Measurements from ENCODE around the gene PSME4.
"Not testable (repeated sequence)": the region's sequence is repeated elsewhere in the genome, so short reads cannot be mapped to it uniquely, and the experiment has no call there.

The PSME4 gene

DNA sequence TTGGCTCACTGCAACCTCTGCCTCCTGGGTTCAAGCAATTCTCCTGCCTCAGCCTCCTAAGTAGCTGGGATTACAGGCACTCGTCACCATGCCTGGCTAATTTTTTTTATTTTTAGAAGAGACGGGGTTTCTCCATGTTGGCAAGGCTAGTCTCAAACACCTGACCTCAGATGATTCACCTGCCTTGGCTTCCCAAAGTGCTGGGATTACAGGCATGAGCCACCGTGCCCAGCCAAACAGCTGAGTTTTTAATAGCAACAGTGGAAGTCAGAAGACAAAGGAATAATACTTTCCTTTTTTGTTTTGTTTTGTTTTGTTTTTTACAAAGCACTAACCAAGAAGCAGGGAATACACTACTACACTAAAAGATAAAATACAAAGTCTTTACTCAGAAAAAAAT, 127.9 kb downstream of the PSME4 start:
- no peak for DNase-seq (ENCODE audit: low read depth)

DNA sequence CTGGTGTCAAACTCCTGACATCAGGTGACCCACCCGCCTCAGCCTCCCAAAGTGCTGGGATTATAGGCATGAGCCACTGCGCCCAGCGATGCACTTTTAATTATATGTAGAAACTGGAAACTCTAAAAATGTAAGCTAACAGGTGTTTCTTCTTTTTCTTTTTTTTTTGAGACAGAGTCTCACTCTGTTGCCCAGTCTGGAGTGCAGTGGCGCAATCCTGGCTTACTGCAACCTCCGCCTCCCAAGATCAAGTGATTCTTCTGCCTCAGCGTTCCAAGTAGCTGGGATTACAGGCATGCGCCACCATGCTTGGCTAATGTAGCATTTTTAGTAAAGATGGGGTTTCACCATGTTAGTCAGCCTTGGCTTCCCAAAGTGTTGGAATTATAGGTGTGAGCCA, 129.1 kb downstream of the PSME4 start:
- DNase-seq (ENCODE audit: low read depth) = not testable (repeated sequence)

DNA sequence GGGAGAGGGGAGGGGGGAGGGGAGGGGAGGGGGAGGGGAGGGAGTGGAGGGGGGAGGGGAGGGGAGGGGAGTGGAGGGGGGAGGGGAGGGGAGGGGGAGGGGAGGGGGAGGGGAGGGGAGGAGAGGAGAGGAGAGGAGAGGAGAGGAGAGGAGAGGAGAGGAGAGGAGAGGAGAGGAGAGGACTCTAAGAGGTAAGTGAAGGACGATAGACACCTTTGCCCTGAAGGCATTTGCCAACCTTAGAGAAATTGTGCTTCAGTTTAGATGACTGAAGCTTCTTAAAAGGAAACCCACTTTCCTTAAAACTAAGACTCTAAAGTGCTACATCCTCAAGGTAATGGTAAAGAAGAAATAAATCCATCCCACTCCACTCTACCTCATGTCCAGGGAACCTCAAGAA, 130.2 kb downstream of the PSME4 start:
- no peak for DNase-seq (ENCODE audit: low read depth)

DNA sequence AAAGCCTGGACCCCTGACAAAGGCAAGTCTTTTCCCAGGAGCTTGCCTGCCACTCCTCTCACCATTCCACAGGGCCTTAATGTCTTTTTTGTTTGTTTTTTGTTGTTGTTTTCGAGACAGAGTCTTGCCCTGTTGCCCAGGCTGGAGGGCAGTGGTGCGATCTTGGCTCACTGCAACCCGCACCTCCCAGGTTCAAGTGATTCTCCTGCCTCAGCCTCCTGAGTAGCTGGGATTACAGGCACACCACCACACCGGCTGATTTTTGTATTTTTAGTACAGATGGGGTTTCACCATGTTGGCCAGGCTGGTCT, 140.9 kb downstream of the PSME4 start:
- not testable (repeated sequence) for DNase-seq (ENCODE audit: low read depth)

DNA sequence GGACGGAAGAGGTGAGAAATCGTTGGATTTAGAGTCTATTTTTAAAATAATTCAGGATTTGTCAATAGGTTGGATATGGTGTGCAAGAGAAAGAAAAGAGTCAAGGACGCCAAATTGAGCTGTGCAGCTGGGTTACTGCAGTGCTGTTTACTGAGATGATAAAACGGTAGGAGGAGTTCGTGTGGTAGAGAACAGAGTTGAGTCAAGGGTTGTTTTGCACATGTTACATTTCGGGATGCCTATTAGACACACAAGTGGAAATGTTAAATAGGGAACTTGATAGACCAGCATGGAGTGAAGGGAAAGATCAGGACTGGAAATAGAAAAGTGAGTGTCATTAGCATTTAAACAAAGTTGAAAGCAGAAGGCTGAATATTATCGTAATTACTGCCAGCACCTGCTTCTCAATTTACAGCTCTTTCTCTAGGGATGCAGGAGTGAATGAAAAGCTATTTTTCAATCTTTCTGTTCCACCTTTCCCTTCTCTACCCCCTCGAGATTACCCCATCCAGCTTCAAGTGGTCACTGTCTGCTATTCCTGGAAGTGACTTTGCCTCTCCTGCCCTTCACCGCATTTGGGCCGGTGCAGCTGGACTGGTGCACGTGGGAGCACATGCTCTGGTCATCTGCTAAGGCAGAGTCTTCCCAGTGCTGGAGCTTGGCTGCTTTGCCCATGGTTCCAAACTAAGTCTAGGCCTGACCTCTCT, 141.4 kb downstream of the PSME4 start:
- DNase-seq (ENCODE audit: low read depth) = no peak

DNA sequence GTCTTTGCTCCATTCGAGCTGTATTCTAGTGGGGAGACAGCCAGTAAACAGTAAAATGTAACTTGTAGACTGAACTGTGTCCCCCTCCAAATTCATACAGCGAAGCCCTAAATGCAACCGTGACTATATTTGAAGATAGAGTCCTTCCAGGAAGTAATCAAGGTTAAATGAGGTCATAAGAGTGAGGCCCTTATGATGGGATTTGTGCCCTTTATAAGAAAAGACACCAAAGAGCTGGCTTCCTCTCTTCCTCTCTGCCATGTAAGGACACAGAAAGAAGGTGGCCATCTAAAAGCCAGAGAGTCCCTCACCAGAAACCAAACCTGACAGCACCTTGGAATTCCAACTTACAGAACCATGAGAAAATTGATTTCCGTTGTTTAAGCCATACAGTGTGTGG, 142.5 kb downstream of the PSME4 start:
- no peak for DNase-seq (ENCODE audit: low read depth)

DNA sequence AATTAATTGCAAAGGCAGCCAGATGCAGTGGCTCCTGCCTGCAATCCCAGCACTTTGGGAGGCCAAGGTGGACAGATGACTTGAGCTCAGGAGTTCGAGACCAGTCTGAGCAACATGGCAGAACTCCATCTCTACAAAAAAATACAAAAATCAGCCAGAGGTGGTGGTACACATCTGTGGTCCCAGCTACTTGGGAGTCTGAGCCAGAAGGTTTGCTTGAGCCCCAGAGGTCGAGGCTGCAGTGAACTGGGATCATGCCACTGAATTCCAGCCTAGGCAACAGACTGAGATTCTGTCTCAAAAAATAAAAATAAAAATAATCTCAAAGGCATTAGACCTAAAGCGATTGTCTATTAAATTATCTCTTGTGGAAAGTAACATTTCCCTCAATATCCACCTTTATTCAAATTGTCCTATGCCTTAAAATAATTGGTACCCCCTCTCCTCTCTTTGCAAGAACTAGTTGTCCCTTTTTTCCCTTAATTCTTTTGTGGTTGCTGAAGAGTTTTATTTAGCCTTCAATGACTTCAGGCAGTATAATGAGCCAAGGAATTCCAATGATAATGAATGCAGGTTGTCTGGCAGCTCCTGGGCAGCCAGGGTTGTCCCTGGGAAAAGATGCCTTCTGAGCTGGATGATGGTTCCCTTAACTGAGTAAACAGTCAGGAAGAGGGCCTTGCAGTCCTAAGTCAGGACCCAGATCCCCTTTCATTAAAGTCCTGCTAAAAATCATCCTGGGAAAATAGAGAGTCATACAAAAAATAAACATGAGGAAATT, 143.2 kb downstream of the PSME4 start:
- no peak for DNase-seq (ENCODE audit: low read depth)

DNA sequence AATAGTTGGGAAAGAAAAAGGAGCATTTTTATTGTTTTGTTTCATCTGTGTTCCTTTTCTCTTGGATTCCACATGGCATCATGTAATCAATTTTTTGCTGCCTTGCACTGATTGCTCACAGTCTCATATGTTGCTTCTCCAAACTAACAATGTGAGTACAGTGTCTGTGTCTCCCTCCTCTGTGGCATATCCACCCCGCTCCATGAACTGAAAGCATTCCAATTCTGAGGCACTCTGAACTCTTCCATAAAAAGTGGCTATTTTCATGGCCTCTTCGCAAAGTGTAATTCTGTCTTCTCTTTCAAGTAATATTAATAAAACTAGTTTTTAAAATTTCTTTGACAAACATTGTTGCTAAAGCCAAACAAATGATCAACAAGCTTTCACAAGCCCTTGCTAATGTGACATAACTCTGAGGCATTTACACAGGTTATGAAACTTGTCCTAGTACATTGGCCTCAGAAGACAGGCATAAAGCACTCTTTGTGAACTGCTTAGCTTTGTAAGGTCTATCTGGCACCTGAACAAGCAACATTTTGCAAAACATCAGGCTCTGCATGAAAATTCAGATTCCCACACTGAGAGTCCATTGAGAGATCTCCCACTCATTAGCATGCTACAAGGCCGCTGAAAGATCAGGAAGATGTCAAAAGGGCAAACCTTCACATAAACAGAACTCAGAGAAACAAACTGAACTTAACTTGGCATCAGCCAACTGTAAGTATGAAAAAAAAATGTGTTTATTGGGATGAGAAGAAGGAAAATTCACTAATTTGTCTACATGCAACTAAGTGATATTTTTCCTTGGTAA, 144.0 kb downstream of the PSME4 start:
- DNase-seq (ENCODE audit: low read depth) = no peak

DNA sequence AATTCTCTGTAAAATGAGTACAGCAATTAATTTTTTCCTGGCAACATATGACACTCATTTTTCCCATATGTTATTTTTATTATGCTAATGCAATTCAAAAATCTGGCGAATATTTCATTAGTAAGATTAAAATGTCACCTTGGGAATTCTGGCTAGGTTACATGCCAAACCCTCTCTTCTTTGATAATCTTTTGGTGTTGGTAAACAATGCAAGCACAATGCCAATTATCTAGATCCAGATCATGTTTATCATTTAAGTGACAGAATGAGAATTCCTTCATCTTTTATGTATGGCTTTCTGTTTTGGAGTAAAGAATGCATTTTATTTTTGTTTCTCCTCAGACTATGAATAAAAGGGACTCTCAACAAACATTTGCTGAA, 144.8 kb downstream of the PSME4 start:
- DNase-seq (ENCODE audit: low read depth) = no peak

DNA sequence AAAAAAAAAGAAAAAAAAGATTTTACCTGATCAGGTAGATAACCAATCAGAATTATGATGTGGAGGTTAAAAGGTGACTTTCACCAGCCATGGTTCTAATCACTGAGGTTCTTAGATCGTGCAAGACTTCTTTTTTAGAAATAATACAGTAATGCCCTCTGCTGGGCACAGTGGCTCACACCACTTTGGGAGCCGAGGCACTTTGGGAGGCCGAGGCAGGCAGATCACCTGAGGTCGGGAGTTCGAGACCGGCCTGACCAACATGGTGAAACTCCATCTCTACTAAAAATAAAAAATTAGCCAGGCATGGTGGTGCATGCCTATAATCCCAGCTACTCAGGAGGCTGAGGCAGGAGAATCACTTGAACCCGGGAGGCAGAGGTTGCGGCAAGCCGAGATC, 147.2 kb downstream of the PSME4 start:
- DNase-seq (ENCODE audit: low read depth) = not testable (repeated sequence)

DNA sequence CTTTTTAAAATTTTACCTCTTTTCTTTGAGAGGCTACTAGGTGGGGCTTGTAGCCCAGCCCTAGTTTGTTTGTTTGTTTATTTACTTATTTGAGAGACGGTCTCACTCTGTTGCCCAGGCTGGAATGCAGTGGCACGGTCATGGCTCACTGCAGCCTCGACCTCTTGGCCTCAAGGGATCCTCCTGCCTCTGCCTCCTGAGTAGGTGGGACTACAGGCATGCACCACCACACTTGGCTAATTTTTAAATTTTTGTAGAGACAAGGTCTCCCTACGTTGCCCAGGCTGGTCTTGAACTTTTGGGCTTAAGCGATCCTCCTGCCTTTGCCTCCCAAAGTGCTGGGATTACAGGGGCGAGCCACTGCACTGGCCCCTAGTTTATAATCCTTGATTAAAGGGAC, 149.0 kb downstream of the PSME4 start:
- no peak for DNase-seq (ENCODE audit: low read depth)

DNA sequence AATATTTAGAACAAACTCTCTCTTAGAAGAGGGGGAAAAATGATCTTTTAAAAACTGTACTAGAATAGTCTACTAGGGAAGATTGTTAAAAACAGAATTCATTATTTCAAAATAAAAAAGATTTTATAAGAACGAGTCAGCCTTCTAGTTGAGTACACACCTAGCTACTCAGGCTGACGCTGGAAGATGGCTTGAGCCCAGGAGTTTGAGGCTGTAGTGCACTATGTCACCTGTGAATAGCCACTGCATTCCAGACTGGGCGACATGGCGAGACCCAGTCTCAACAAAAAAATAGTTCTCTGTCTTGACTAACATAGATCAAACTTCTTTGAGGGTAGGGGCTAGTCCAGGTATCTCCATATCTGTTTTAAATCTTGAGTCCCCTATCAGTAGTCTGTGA, 150.1 kb downstream of the PSME4 start:
- DNase-seq (ENCODE audit: low read depth) = no peak

DNA sequence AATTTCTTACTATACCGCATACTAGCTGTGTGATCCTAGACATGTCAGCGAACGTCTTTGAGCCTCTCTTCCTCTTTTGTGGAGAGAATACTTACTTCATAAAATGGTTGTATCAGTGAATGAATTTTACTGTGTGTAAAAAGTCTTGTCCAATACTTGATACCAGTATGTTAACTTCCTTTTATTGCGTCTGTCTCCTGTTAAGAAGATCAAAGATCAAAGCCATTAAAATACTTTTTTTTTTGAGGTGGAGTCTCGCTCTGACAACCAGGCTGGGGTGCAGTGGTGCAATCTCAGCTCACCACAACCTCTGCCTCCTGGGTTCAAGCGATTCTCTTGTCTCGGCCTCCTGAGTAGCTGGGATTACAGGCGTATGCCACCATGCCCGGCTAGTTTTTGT, 150.7 kb downstream of the PSME4 start:
- no peak for DNase-seq (ENCODE audit: low read depth)

DNA sequence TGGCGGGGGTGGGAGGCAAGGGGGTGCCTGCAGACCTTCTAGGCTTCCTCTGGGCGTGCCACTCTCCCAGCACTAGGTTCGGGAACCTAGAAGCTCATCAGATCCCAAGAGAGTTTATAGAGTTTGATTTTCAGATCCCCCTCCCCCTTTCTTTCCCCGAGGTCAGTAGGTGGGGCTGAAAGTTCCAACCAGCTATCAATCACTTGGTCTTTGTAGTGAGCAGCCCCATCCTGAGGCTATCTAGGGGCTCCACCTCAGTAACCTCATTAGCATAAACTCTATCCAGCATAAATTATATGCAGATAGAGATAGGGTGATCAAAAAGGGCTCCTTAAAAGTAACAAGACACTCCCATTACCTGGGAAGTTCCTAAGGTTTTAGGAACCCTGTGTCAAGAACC, 151.2 kb downstream of the PSME4 start:
- no peak for DNase-seq (ENCODE audit: low read depth)

DNA sequence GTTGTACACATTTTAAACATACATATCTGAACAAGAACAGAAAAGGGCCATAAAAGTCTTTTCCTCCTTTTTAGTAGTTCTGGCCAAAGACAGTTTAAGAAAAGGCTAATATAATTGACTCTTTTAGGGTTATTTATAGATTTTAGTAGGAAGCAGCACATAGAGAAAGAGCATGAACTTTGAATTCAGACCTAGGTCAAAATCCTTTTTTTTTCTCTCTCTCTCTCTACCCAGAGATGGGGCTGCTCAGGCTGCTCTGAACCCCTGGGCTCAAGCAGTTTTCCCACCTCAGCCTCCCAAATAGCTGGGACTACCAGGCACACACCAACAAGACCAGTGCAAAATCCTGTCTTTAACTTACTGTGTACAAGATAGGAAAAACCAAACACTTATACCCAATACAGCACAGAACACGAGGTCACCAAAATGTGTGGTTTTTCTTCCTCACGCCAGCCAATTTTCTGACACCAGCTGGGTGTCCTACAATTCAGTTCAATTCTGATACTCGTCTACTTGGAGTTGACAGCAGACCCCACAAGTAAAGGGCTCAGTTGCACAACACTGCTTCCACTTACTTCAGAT, 151.8 kb downstream of the PSME4 start:
- no peak for DNase-seq (ENCODE audit: low read depth)
